ENCODE measurements around the gene BCAS4.

Gene BCAS4

GRCh38 chr20:50901301-50901700 lies 106.4 kb downstream of the BCAS4 start:
- Histone ChIP-seq H3K4me3 (ENCODE audit: low read length) (no peak overlapping the region), H3K4me2 (ENCODE audit: low read length) (no peak overlapping the region), H3K27me3 (ENCODE audit: control insufficient read depth, low read length) (no peaks in the 10 kb centered on the region), H3K9me3 (ENCODE audit: control insufficient read depth, insufficient read depth, low read length) (no peaks in the 10 kb centered on the region), H3K9me2 (replicated peaks; ENCODE audit: control insufficient read depth, low read length) (no peaks in the 10 kb centered on the region), H3K79me2 (ENCODE audit: control insufficient read depth, low read length) (peaks cover 75% of the 10 kb centered on the region), H4K20me1 (ENCODE audit: control insufficient read depth, insufficient read depth, low read depth, low read length) (peaks cover 28% of the 10 kb centered on the region), H3F3A (ENCODE audit: control insufficient read depth, insufficient read depth) (peaks cover 34% of the 10 kb centered on the region), H3K27ac (ENCODE audit: low read depth, low read length) (no peak overlapping the region), H3K36me3 (ENCODE audit: control insufficient read depth, low read length) (peaks cover 94% of the 10 kb centered on the region), H3K4me1 (ENCODE audit: control insufficient read depth, low read length) (no peaks in the 10 kb centered on the region)
- TF ChIP-seq CTCF (IDR thresholded peaks at IDR 0.05; ENCODE audit: low read depth, low read length, poor library complexity, severe bottlenecking) (no peak), EZH2phosphoT487 (IDR thresholded peaks at IDR 0.05; ENCODE audit: borderline replicate concordance, low read length) (no peak)

- no peaks in the 10 kb centered on the region for H3K9me3 ChIP-seq (ENCODE audit: control insufficient read depth, insufficient read depth, low read length)
- TF ChIP-seq CTCF (IDR thresholded peaks at IDR 0.05; ENCODE audit: low read depth, low read length, poor library complexity, severe bottlenecking) = no peak
- TF ChIP-seq EZH2phosphoT487 (IDR thresholded peaks at IDR 0.05; ENCODE audit: borderline replicate concordance, low read length) = no peak
- peaks cover 4% of the 10 kb centered on the region; the same call in 1 of the 2 replicates for H3K4me1 ChIP-seq (ENCODE audit: control insufficient read depth, low read length)
- no peaks in the 10 kb centered on the region for H3K27me3 ChIP-seq (ENCODE audit: control insufficient read depth, low read length)
- peaks cover 28% of the 10 kb centered on the region for H4K20me1 ChIP-seq (ENCODE audit: control insufficient read depth, insufficient read depth, low read depth, low read length)
- H3F3A ChIP-seq (ENCODE audit: control insufficient read depth, insufficient read depth) = peaks cover 34% of the 10 kb centered on the region
- H3K4me2 ChIP-seq (ENCODE audit: low read length) = no peak overlapping the region
- no peaks in the 10 kb centered on the region for H3K9me2 ChIP-seq (replicated peaks; ENCODE audit: control insufficient read depth, low read length)
- H3K4me3 ChIP-seq (ENCODE audit: low read length) = no peak overlapping the region
- H3K79me2 ChIP-seq (ENCODE audit: control insufficient read depth, low read length) = peaks cover 87% of the 10 kb centered on the region
- no peak overlapping the region for H3K27ac ChIP-seq (ENCODE audit: low read depth, low read length)
- H3K36me3 ChIP-seq (ENCODE audit: control insufficient read depth, low read length) = peaks cover 92% of the 10 kb centered on the region
Measured at GRCh38 chr20:50903353-50904051, 108.6 kb downstream of the BCAS4 start.

- no peak overlapping the region for H3K27ac ChIP-seq (ENCODE audit: low read depth, low read length)
- TF ChIP-seq CTCF (IDR thresholded peaks at IDR 0.05; ENCODE audit: low read depth, low read length, poor library complexity, severe bottlenecking) = no peak
- no peak for TF ChIP-seq EZH2phosphoT487 (IDR thresholded peaks at IDR 0.05; ENCODE audit: borderline replicate concordance, low read length)
- H3K9me2 ChIP-seq (replicated peaks; ENCODE audit: control insufficient read depth, low read length) = no peaks in the 10 kb centered on the region
- no peak overlapping the region for H3K4me3 ChIP-seq (ENCODE audit: low read length)
- H3K9me3 ChIP-seq (ENCODE audit: control insufficient read depth, insufficient read depth, low read length) = no peaks in the 10 kb centered on the region
- peaks cover 4% of the 10 kb centered on the region; the same call in 1 of the 2 replicates for H3K4me1 ChIP-seq (ENCODE audit: control insufficient read depth, low read length)
- peaks cover 90% of the 10 kb centered on the region for H3K36me3 ChIP-seq (ENCODE audit: control insufficient read depth, low read length)
- H3K4me2 ChIP-seq (ENCODE audit: low read length) = no peak overlapping the region
- no peaks in the 10 kb centered on the region for H3K27me3 ChIP-seq (ENCODE audit: control insufficient read depth, low read length)
- peaks cover 93% of the 10 kb centered on the region for H3K79me2 ChIP-seq (ENCODE audit: control insufficient read depth, low read length)
- peaks cover 34% of the 10 kb centered on the region for H4K20me1 ChIP-seq (ENCODE audit: control insufficient read depth, insufficient read depth, low read depth, low read length)
- H3F3A ChIP-seq (ENCODE audit: control insufficient read depth, insufficient read depth) = peaks cover 30% of the 10 kb centered on the region
Measured at GRCh38 chr20:50904067-50904570, 109.3 kb downstream of the BCAS4 start.

All from DOHH2 (cell line).